GM12878 (cell line): ENCODE data around the gene SLX9. TPM values are rescaled to one million over a fixed set of nuclear protein-coding genes. Genes with fewer than 3 reads are reported as not detected.

ENCODE experiments used
- ATAC-seq: fragments of 200-7000 bp; cut with Tn5 transposase; 3 replicates; pipeline ENCODE4 v1.9.1; 2020; ENCODE audit warnings: mild to moderate bottlenecking, moderate library complexity
- BruUV-seq: library from RNA; stranded (reverse); fragments of 400-500 nt; replicated peaks from 2 replicates; lab custom pipeline; 2021; lab: Mats Ljungman, UMichigan
- CTCF ChIA-PET: fragments of 300-600 bp; sonication (Branson Sonifier 250); formaldehyde crosslinking; extraction: SDS; loops from one replicate; lab custom pipeline; 2021; ENCODE audit warnings: inconsistent platforms; lab: Yijun Ruan, JAX
- POLR2A ChIA-PET: fragments of 350-600 bp; formaldehyde crosslinking; extraction: SDS; loops from one replicate; lab custom pipeline; 2021; ENCODE audit warnings: inconsistent platforms; lab: Charles Lee
- RAD21 ChIA-PET: fragments of 300-600 bp; sonication (Branson Sonifier 250); formaldehyde crosslinking; loops from one replicate; lab custom pipeline; 2023; ENCODE audit warnings: antibody characterized with exemption; ENCODE audit not compliant: unreplicated experiment; lab: Charles Lee
- SMC1A ChIA-PET: fragments of 300-600 bp; sonication (Branson Sonifier 250); formaldehyde crosslinking; loops from one replicate; lab custom pipeline; 2023; ENCODE audit not compliant: unreplicated experiment, uncharacterized antibody; lab: Charles Lee
- DNase-seq: peaks from one replicate; pipeline ENCODE4 v3.0.0-alpha.2; 2011; ENCODE audit warnings: low read depth, low spot score
- FAIRE-seq: peaks from 3 replicates; lab custom pipeline; 2011; peaks lifted over from hg19 to GRCh38; lab: Jason Lieb, UNC
- H2AFZ ChIP-seq: 2 replicates; pipeline ENCODE4 v1.6.0; 2011; ENCODE audit warnings: low read depth, low read length, control low read depth; ENCODE audit not compliant: control insufficient read depth
- H3K27ac ChIP-seq: 2 replicates; pipeline ENCODE4 v1.5.1; 2011; ENCODE audit warnings: control low read depth; ENCODE audit not compliant: control insufficient read depth, insufficient read depth
- H3K27me3 ChIP-seq, 2 experiments: replicated peaks in 1 of 2; 2 replicates each; pipeline versions ENCODE4 v1.6.0 to v1.6.1; 2011; ENCODE audit warnings: low read length in 1 of 2; ENCODE audit not compliant: control insufficient read depth in 2 of 2, insufficient read depth in 2 of 2
- H3K36me3 ChIP-seq, 2 experiments: 2 replicates each; pipeline ENCODE4 v1.5.1; 2011; ENCODE audit warnings: low read length in 1 of 2; ENCODE audit not compliant: control insufficient read depth in 2 of 2, insufficient read depth in 2 of 2
- H3K4me1 ChIP-seq: 2 replicates; pipeline ENCODE4 v1.6.1; 2011; ENCODE audit warnings: mild to moderate bottlenecking, low read length, moderate library complexity, mixed read lengths; ENCODE audit not compliant: control insufficient read depth, insufficient read depth
- H3K4me2 ChIP-seq: 2 replicates; pipeline ENCODE4 v1.6.0; 2011; ENCODE audit warnings: control low read depth; ENCODE audit not compliant: control insufficient read depth, insufficient read depth
- H3K4me3 ChIP-seq: fragments of 200-600 bp; sonication (generic); 2 replicates; pipeline ENCODE4 v1.5.1; 2016
- H3K79me2 ChIP-seq: 2 replicates; pipeline ENCODE4 v1.6.0; 2011; ENCODE audit warnings: low read length; ENCODE audit not compliant: control insufficient read depth, insufficient read depth
- H3K9ac ChIP-seq: 2 replicates; pipeline ENCODE4 v1.8.0; 2011; ENCODE audit warnings: low read length, control low read depth, mixed read lengths; ENCODE audit not compliant: control insufficient read depth, insufficient read depth
- H3K9me3 ChIP-seq: replicated peaks from 3 replicates; pipeline ENCODE4 v1.5.1; 2011; ENCODE audit warnings: mild to moderate bottlenecking, low read length; ENCODE audit not compliant: control insufficient read depth, insufficient read depth
- H4K20me1 ChIP-seq: 2 replicates; pipeline ENCODE4 v1.6.0; 2011; ENCODE audit not compliant: control insufficient read depth, insufficient read depth
- CBX5 ChIP-seq: sonication (generic); IDR thresholded peaks from 2 replicates; pipeline ENCODE4 v1.6.1; 2016; ENCODE audit warnings: low read depth, moderate library complexity, mild to moderate bottlenecking, inconsistent platforms
- CREB1 ChIP-seq: IDR thresholded peaks from 2 replicates; pipeline ENCODE4 v1.6.1; 2012; ENCODE audit warnings: low read depth, mild to moderate bottlenecking, inconsistent platforms
- ETV6 ChIP-seq, 2 experiments: fragments of 450-650 bp in 1 of 2; IDR thresholded peaks in 1 of 2; conservative IDR thresholded peaks in 1 of 2; 2 replicates each; pipeline ENCODE4 v1.6.1; 2014; ENCODE audit warnings: antibody characterized with exemption in 1 of 2, borderline replicate concordance in 1 of 2, low read depth in 1 of 2, mild to moderate bottlenecking in 1 of 2, moderate library complexity in 1 of 2
- IRF4 ChIP-seq: IDR thresholded peaks from 2 replicates; pipeline ENCODE4 v1.6.1; 2011; ENCODE audit warnings: low read depth, low read length
- MEF2B ChIP-seq: fragments of 450-650 bp; IDR thresholded peaks from 2 replicates; pipeline ENCODE4 v1.6.1; 2018; ENCODE audit warnings: mild to moderate bottlenecking, moderate library complexity; ENCODE audit not compliant: partially characterized antibody, poor library complexity, severe bottlenecking
- NR2F1 ChIP-seq: fragments of 450-650 bp; conservative IDR thresholded peaks from 2 replicates; pipeline ENCODE4 v1.6.1; 2017; ENCODE audit warnings: mild to moderate bottlenecking
- PKNOX1 ChIP-seq: fragments of 450-650 bp; IDR thresholded peaks from 2 replicates; pipeline ENCODE4 v1.6.1; 2016; ENCODE audit warnings: mild to moderate bottlenecking
- POLR2A ChIP-seq: IDR thresholded peaks from 2 replicates; pipeline ENCODE4 v1.6.1; 2011; ENCODE audit warnings: low read depth, mild to moderate bottlenecking, low read length
- RCOR1 ChIP-seq: conservative IDR thresholded peaks from 2 replicates; pipeline ENCODE4 v1.6.1; 2012; ENCODE audit warnings: low read depth, low read length, improper control_type of control experiment
- SIN3A ChIP-seq: IDR thresholded peaks from 2 replicates; pipeline ENCODE4 v1.6.1; 2012; ENCODE audit warnings: low read depth, low read length, improper control_type of control experiment
- SPI1 ChIP-seq: IDR thresholded peaks from 2 replicates; pipeline ENCODE4 v1.6.1; 2011; ENCODE audit warnings: low read depth, mild to moderate bottlenecking, low read length, moderate library complexity, borderline replicate concordance; ENCODE audit not compliant: insufficient read depth
- TBL1XR1 ChIP-seq: IDR thresholded peaks from 2 replicates; pipeline ENCODE4 v1.6.1; 2012; ENCODE audit warnings: low read depth, low read length, improper control_type of control experiment
- TCF12 ChIP-seq: IDR thresholded peaks from 2 replicates; pipeline ENCODE4 v1.6.1; 2011; ENCODE audit warnings: low read depth, mild to moderate bottlenecking, low read length
- YY1 ChIP-seq: IDR thresholded peaks from 2 replicates; pipeline ENCODE4 v1.6.1; 2011; ENCODE audit warnings: low read depth, mild to moderate bottlenecking, low read length
- ZBTB33 ChIP-seq: fragments of 450-650 bp; IDR thresholded peaks from 2 replicates; pipeline ENCODE4 v1.6.1; 2017; ENCODE audit warnings: mild to moderate bottlenecking
- ZNF687 ChIP-seq: fragments of 450-650 bp; IDR thresholded peaks from 2 replicates; pipeline ENCODE4 v1.6.1; 2017; ENCODE audit warnings: mild to moderate bottlenecking, moderate library complexity
- WGBS: methylation state at CpG from one replicate; pipeline ENCODE4 v1.1.6; 2016; ENCODE audit warnings: low lambda C conversion rate; ENCODE audit not compliant: insufficient replicate concordance, insufficient coverage; ENCODE audit errors: missing lambda C conversion rate; 5-methylcytosine and 5-hydroxymethylcytosine counted together
- in situ Hi-C: fragments of 300-500 bp; cut with MboI; formaldehyde crosslinking; loops from 9 replicates; pipeline ENCODE4 v1.14.3; 2018; ENCODE audit warnings: mixed read lengths
- intact Hi-C: fragments of 100-400 bp; cut with micrococcal nuclease; formaldehyde crosslinking; loops from one replicate; pipeline ENCODE4 v1.14.2; 2022; ENCODE audit not compliant: unreplicated experiment
- polyA plus RNA-seq, 11 experiments: library from polyadenylated mRNA; depleted of rRNA in 4 of 11; unstranded in 6 of 11; stranded (reverse) in 5 of 11; fragments of >200 nt; fragmentation: Nextera tagmentation in 4 of 11; fragmentation: Illumina TruSeq in 1 of 11; extraction: Ambion mirVana in 4 of 11; extraction: Trizol in 1 of 11; gene quantifications; 1 replicate in 1 of 11; 2 replicates in 10 of 11; pipeline versions ENCODE4 v1.2.1 to v1.2.3, GENCODE V29; 2011 to 2016; ENCODE audit warnings: inconsistent platforms in 2 of 11, missing spikeins in 2 of 11, low read depth in 1 of 11
- total RNA-seq, 4 experiments: library from RNA; depleted of rRNA in 3 of 4; stranded (reverse); fragments of >200 nt in 3 of 4; fragmentation: Illumina TruSeq in 1 of 4; extraction: Trizol in 1 of 4; gene quantifications; 2 replicates each; pipeline versions ENCODE4 v1.2.1 to v1.2.3, GENCODE V29; 2013 to 2021

The SLX9 gene
- total and polyA plus RNA-seq, 10 of the 15 experiments (the other 5 are each of a cell fraction or from before 2014, with no cell fraction given), result 0.69 to 81.3 (median 33.9) TPM

- POLR2A ChIA-PET, result interaction anchor here (1.5 to 2.1 kb wide), 2 partner anchors 14 to 41 kb away, joined by 4 to 7 read pairs; partner anchors contain the start of gene PTTG1IP
- Histone ChIP-seq H3K9ac (peak overlapping the region; percentile 41; the same call in 1 of the 2 replicates), H3K36me3 (peaks cover 2 to 12% of the 10 kb centered on the region in 2 experiments; a peak in 3 of 4 replicates), H3K79me2 (peaks cover 25% of the 10 kb centered on the region), H3K27me3 (no peaks in the 10 kb centered on the region), H3K4me1 (peaks cover 36% of the 10 kb centered on the region), H3K4me3 (peak overlapping the region; percentile 29; the same call in 1 of the 2 replicates), H4K20me1 (no peaks in the 10 kb centered on the region), H2AFZ (peak overlapping the region; percentile 62; the same call in 1 of the 2 replicates), H3K4me2 (peak overlapping the region; percentile 76), H3K27ac (peak overlapping the region; percentile 45), H3K9me3 (no peaks in the 10 kb centered on the region)
- FAIRE-seq, result no peak
- intact Hi-C loops (no loop called here), in situ Hi-C loops (no loop called here)
- RAD21 ChIA-PET, result interaction anchor here (1.7 to 1.9 kb wide), 2 partner anchors 14 to 17 kb away, joined by 9 to 12 read pairs; no protein-coding TSS in a partner anchor
- no peak for DNase-seq
- 17% methylated on average over 18 of the region's 18 CpGs for WGBS
- BruUV-seq, result no TSS peak
- SMC1A ChIA-PET, result interaction anchor here (1.3 kb wide), 3 partner anchors 12 to 18 kb away, joined by 3 to 5 read pairs (median 4); no protein-coding TSS in a partner anchor
- CTCF ChIA-PET, result interaction anchor here (1.2 to 1.7 kb wide), 4 partner anchors 14 to 223 kb away, joined by 3 to 7 read pairs (median 6); no protein-coding TSS in a partner anchor
- peak; percentile 89 for ATAC-seq
- TF ChIP-seq CBX5 (no peak), RCOR1 (no peak), PKNOX1 (no peak), POLR2A (no peak), TBL1XR1 (no peak), NR2F1 (peak; percentile 86), MEF2B (no peak), ETV6 (conservative IDR thresholded peaks at IDR 0.05 in 1 of 2, IDR thresholded peaks at IDR 0.05 in 1 of 2; ENCODE audit: borderline replicate concordance in 1 of 2, low read depth in 1 of 2) (peak in 1 of 2 experiments; percentile 63; a peak in 1 of 4 replicates), ZNF687 (peak; percentile 43; the same call in 1 of the 2 replicates), SIN3A (peak; percentile 69; the same call in 1 of the 2 replicates), SPI1 (peak; percentile 68), CREB1 (0 out of 2 replicates have a peak, but pooled peaks have one; percentile 6), IRF4 (no peak), YY1 (no peak), TCF12 (0 out of 2 replicates have a peak, but pooled peaks have one; percentile 27), ZBTB33 (no peak)
These were observed 25.5 kb upstream of the SLX9 start for GRCh38 chr21:44914176-44914874.
